Measurements from ENCODE around the gene QPCT.

DNA sequence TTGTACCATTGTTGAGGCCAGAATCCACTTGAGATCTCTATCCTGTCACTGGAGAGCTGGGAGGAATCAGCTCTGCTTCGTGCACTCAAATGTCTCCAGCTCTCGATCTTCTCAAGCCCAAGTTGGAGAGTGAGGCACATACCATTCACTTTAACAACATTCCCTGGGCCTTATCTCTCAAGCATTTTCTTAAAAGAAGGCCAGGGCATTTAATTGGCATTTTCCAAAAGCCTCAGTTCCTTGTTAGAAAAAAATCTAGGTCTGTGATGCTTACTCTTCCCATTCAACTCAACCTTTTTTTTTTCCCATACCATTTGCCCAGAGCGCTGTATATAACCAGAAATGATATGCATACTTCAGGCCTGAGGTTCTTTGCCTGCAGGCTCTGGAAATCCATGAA lies 10.1 kb downstream of the QPCT start:
- TF ChIP-seq TAF1 (IDR thresholded peaks at IDR 0.05; ENCODE audit: low read depth, low read length): no peak
- no peak for TF ChIP-seq POLR2A (IDR thresholded peaks at IDR 0.05; ENCODE audit: low read depth, low read length)
- no peak for TF ChIP-seq POLR2AphosphoS5 (IDR thresholded peaks at IDR 0.05; ENCODE audit: low read depth, low read length)
- no peak for TF ChIP-seq SPI1 (IDR thresholded peaks at IDR 0.05; ENCODE audit: low read depth, low read length)
- TF ChIP-seq POU2F2 (IDR thresholded peaks at IDR 0.05; ENCODE audit: low read depth, low read length): no peak
- TF ChIP-seq PAX5 (IDR thresholded peaks at IDR 0.05; ENCODE audit: insufficient read depth, low read length, severe bottlenecking): no peak

All from GM12891 (cell line).